ENCODE results near the gene SDR39U1. TPM values are rescaled to one million over a fixed set of nuclear protein-coding genes. Genes with fewer than 3 reads are reported as not detected.
"Not testable (repeated sequence)": the region's sequence is repeated elsewhere in the genome, so short reads cannot be mapped to it uniquely, and the experiment has no call there.

Gene SDR39U1
- total and polyA plus RNA-seq, 8 donors: 10.8 to 71.2 (median 42.1) TPM

- H3K9me3 ChIP-seq: no peaks in the 10 kb centered on the region
- TF ChIP-seq POLR2AphosphoS5 (IDR thresholded peaks at IDR 0.05) (no peak), POLR2A (IDR thresholded peaks at IDR 0.05) (no peak), CTCF (IDR thresholded peaks at IDR 0.05) (peak in 4 of 7 experiments; percentile 11 to 36 (median 16)), EP300 (IDR thresholded peaks at IDR 0.05) (no peak)
- 51 to 75% (median 57%) methylated on average over 16 to 23 of the region's 23 CpGs for WGBS, 5 donors
- H3K36me3 ChIP-seq: no peaks in the 10 kb centered on the region
- peaks cover 0 to 4% (median 0%) of the 10 kb centered on the region in 4 donors for H3K4me1 ChIP-seq
- H3K27me3 ChIP-seq: no peaks in the 10 kb centered on the region
- DNase-seq: peak; percentile 27 to 63
- H3K4me3 ChIP-seq: no peak overlapping the region
- H3K27ac ChIP-seq: no peak overlapping the region
- intact Hi-C loops (cut with DNase I; ENCODE audit: low total_unique reads): no loop called here
These were observed 39.2 kb upstream of the SDR39U1 start for GRCh38 chr14:24481622-24482324.

GRCh38 chr14:24479999-24480398, 37.4 kb upstream of the SDR39U1 start:
- H3K27me3 ChIP-seq; DNase-seq; H3K4me1 ChIP-seq; H3K36me3 ChIP-seq; H3K4me3 ChIP-seq; H3K27ac ChIP-seq; H3K9me3 ChIP-seq; intact Hi-C loops (cut with DNase I; ENCODE audit: low total_unique reads): not testable (repeated sequence)
- 0 to 100% (median 5%) methylated on average over 1 of the region's 1 CpG for WGBS, 5 donors

GRCh38 chr14:24475261-24475660, 32.7 kb upstream of the SDR39U1 start:
- Histone ChIP-seq H3K4me3 (no peak overlapping the region), H3K36me3 (no peaks in the 10 kb centered on the region), H3K9me3 (no peaks in the 10 kb centered on the region), H3K4me1 (no peaks in the 10 kb centered on the region), H3K27ac (no peak overlapping the region), H3K27me3 (no peaks in the 10 kb centered on the region)
- TF ChIP-seq CTCF (IDR thresholded peaks at IDR 0.05): no peak
- TF ChIP-seq POLR2AphosphoS5 (IDR thresholded peaks at IDR 0.05): no peak
- no peak for TF ChIP-seq EP300 (IDR thresholded peaks at IDR 0.05)
- TF ChIP-seq POLR2A (IDR thresholded peaks at IDR 0.05): no peak
- intact Hi-C loops (cut with DNase I; ENCODE audit: low total_unique reads): no loop called here
- DNase-seq: no peak
- WGBS, 5 donors: 80 to 87% (median 84%) methylated on average over 4 of the region's 4 CpGs

- Histone ChIP-seq H3K27ac (no peak overlapping the region), H3K27me3 (no peaks in the 10 kb centered on the region), H3K9me3 (no peaks in the 10 kb centered on the region), H3K4me3 (no peak overlapping the region), H3K4me1 (no peaks in the 10 kb centered on the region), H3K36me3 (no peaks in the 10 kb centered on the region)
- WGBS, 5 donors: 56 to 98% (median 71%) methylated on average over 10 to 12 of the region's 12 CpGs
- no peak for TF ChIP-seq EP300 (IDR thresholded peaks at IDR 0.05)
- TF ChIP-seq POLR2A (IDR thresholded peaks at IDR 0.05): no peak
- TF ChIP-seq POLR2AphosphoS5 (IDR thresholded peaks at IDR 0.05): no peak
- intact Hi-C loops (cut with DNase I; ENCODE audit: low total_unique reads): no loop called here
- no peak for DNase-seq
These were observed 30.6 kb upstream of the SDR39U1 start for GRCh38 chr14:24473211-24473610.

- H3K27ac ChIP-seq; DNase-seq; intact Hi-C loops (cut with DNase I; ENCODE audit: low total_unique reads); H3K9me3 ChIP-seq; H3K36me3 ChIP-seq; H3K27me3 ChIP-seq; H3K4me3 ChIP-seq; H3K4me1 ChIP-seq: not testable (repeated sequence)
- 86 to 97% (median 93%) methylated on average over 2 of the region's 2 CpGs for WGBS, 5 donors
These were observed 27.9 kb upstream of the SDR39U1 start for GRCh38 chr14:24470450-24470849.

GRCh38 chr14:24465805-24466204, 23.2 kb upstream of the SDR39U1 start:
- H3K4me3 ChIP-seq: no peak overlapping the region
- 89 to 94% (median 90%) methylated on average over 3 of the region's 3 CpGs for WGBS, 5 donors
- no peaks in the 10 kb centered on the region for H3K27me3 ChIP-seq
- intact Hi-C loops (cut with DNase I; ENCODE audit: low total_unique reads): no loop called here
- H3K4me1 ChIP-seq: no peaks in the 10 kb centered on the region
- no peak for DNase-seq
- no peak overlapping the region for H3K27ac ChIP-seq
- TF ChIP-seq POLR2AphosphoS5 (IDR thresholded peaks at IDR 0.05) (no peak), POLR2A (IDR thresholded peaks at IDR 0.05) (no peak), EP300 (IDR thresholded peaks at IDR 0.05) (no peak), CTCF (IDR thresholded peaks at IDR 0.05) (no peak)
- no peaks in the 10 kb centered on the region for H3K9me3 ChIP-seq
- H3K36me3 ChIP-seq: no peaks in the 10 kb centered on the region
